GM19468 (cell line): ENCODE results near the gene TAMALIN.

Experiments
- ATAC-seq: cut with Tn5 transposase; IDR thresholded peaks from one replicate; pipeline ENCODE4 v1.9.1; 2021; ENCODE audit warnings: mild to moderate bottlenecking, moderate library complexity, moderate number of reproducible peaks; ENCODE audit not compliant: unreplicated experiment; ENCODE audit errors: extremely low read depth

TAMALIN gene

GRCh38 chr12:52063981-52064649, 57.4 kb downstream of the TAMALIN start:
- ATAC-seq = no peak
